SJSA1 (cell line): ENCODE measurements around the gene VSIR. TPM values are rescaled to one million over a fixed set of nuclear protein-coding genes. Genes with fewer than 3 reads are reported as not detected.

Source experiments
- DNase-seq, 2 experiments: peaks; one replicate each; pipeline ENCODE4 v3.0.0-alpha.2; 2015 to 2020; ENCODE audit warnings: low spot score in 2 of 2, low read depth in 1 of 2
- H3K27ac ChIP-seq: fragments of 250-450 bp; sonication (Bioruptor Pico); 2 replicates; pipeline ENCODE4 v1.5.1; 2020; ENCODE audit warnings: mild to moderate bottlenecking, moderate library complexity
- H3K27me3 ChIP-seq: fragments of 250-450 bp; sonication (Bioruptor Pico); replicated peaks from 2 replicates; pipeline ENCODE4 v1.5.1; 2020; ENCODE audit warnings: mild to moderate bottlenecking, moderate library complexity
- H3K36me3 ChIP-seq: fragments of 250-450 bp; sonication (Bioruptor Pico); 2 replicates; pipeline ENCODE4 v1.5.1; 2020; ENCODE audit warnings: mild to moderate bottlenecking
- H3K4me1 ChIP-seq: fragments of 250-450 bp; sonication (Bioruptor Pico); replicated peaks from 2 replicates; pipeline ENCODE4 v1.6.1; 2021; ENCODE audit warnings: mild to moderate bottlenecking
- H3K4me3 ChIP-seq: fragments of 250-450 bp; sonication (Bioruptor Pico); 2 replicates; pipeline ENCODE4 v1.5.1; 2020; ENCODE audit warnings: mild to moderate bottlenecking
- H3K9me3 ChIP-seq: fragments of 250-450 bp; sonication (Bioruptor Pico); replicated peaks from 2 replicates; pipeline ENCODE4 v1.5.1; 2020; ENCODE audit warnings: mild to moderate bottlenecking
- total RNA-seq: library from RNA; depleted of rRNA; stranded (reverse); fragments of >200 nt; shearing (Covaris generic); gene quantifications from 2 replicates; pipeline ENCODE4 v1.2.3, GENCODE V29; 2014; rRNA removed

Gene VSIR
- 32.5 and 36.4 TPM in 2 replicates for total RNA-seq

- no peaks in the 10 kb centered on the region for H3K27me3 ChIP-seq
- peak; percentile 83 to 96 for DNase-seq
- 0 out of 2 replicates have a peak, but pooled peaks cover 3% of the 10 kb centered on the region for H3K9me3 ChIP-seq
- H3K27ac ChIP-seq: peak within 1 kb of the TSS; percentile 37
- peaks cover 4% of the 10 kb centered on the region; the same call in 1 of the 2 replicates for H3K36me3 ChIP-seq
- peak within 1 kb of the TSS; percentile 61 for H3K4me3 ChIP-seq
- H3K4me1 ChIP-seq: peaks cover 54% of the 10 kb centered on the region
Measured at GRCh38 chr10:71773221-71773971, at the start of gene VSIR. Gene VSIR, minus strand, starts transcription at chr10:71773520. Its CDS starts 81 bp downstream, at chr10:71773439.

- Histone ChIP-seq H3K27ac (no peak overlapping the region), H3K36me3 (peaks cover 93% of the 10 kb centered on the region), H3K9me3 (no peaks in the 10 kb centered on the region), H3K27me3 (no peaks in the 10 kb centered on the region), H3K4me1 (no peaks in the 10 kb centered on the region), H3K4me3 (no peak overlapping the region)
- no peak for DNase-seq
Measured at GRCh38 chr10:71821909-71822763, 48.8 kb upstream of the VSIR start.

DNA sequence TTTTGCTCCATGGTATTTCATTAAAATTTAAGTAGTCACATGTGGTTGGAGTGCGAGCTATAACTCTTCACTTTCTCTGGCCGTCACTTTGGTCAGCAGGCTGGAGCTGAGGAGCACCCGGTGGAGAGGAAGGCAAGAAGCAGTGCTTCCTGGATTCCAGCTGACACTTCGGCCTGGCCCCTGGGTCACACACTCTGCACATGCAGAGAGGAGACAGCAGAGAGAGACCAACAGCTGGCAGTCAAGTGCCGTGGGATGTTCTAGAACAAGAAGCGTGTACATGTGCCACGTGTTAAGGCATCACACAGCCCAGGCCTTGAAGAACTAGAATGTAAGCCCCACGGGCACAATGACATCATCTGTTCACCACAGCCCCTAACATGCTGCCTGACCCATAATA, 47.6 kb upstream of the VSIR start:
- Histone ChIP-seq H3K27me3 (no peaks in the 10 kb centered on the region), H3K4me1 (no peaks in the 10 kb centered on the region), H3K4me3 (no peak overlapping the region), H3K9me3 (no peaks in the 10 kb centered on the region), H3K36me3 (peaks cover 96% of the 10 kb centered on the region), H3K27ac (no peak overlapping the region)
- DNase-seq: no peak

GRCh38 chr10:71819985-71820384, 46.7 kb upstream of the VSIR start:
- Histone ChIP-seq H3K27ac (no peak overlapping the region), H3K9me3 (no peaks in the 10 kb centered on the region), H3K27me3 (no peaks in the 10 kb centered on the region), H3K4me3 (no peak overlapping the region), H3K4me1 (no peaks in the 10 kb centered on the region), H3K36me3 (peaks cover 92% of the 10 kb centered on the region)
- no peak for DNase-seq

GRCh38 chr10:71819441-71819861, 46.1 kb upstream of the VSIR start:
- peaks cover 89% of the 10 kb centered on the region for H3K36me3 ChIP-seq
- H3K4me1 ChIP-seq: no peaks in the 10 kb centered on the region
- no peak overlapping the region for H3K4me3 ChIP-seq
- no peaks in the 10 kb centered on the region for H3K9me3 ChIP-seq
- no peaks in the 10 kb centered on the region for H3K27me3 ChIP-seq
- no peak for DNase-seq
- H3K27ac ChIP-seq: no peak overlapping the region

- Histone ChIP-seq H3K36me3 (peaks cover 82% of the 10 kb centered on the region), H3K4me3 (no peak overlapping the region), H3K27me3 (no peaks in the 10 kb centered on the region), H3K27ac (no peak overlapping the region), H3K4me1 (no peaks in the 10 kb centered on the region), H3K9me3 (no peaks in the 10 kb centered on the region)
- no peak for DNase-seq
Measured at GRCh38 chr10:71818674-71819260, 45.4 kb upstream of the VSIR start.

GRCh38 chr10:71817831-71818655, 44.7 kb upstream of the VSIR start:
- no peak for DNase-seq
- no peak overlapping the region for H3K27ac ChIP-seq
- no peak overlapping the region for H3K4me3 ChIP-seq
- H3K9me3 ChIP-seq: no peaks in the 10 kb centered on the region
- no peaks in the 10 kb centered on the region for H3K27me3 ChIP-seq
- H3K4me1 ChIP-seq: no peaks in the 10 kb centered on the region
- peaks cover 75% of the 10 kb centered on the region for H3K36me3 ChIP-seq

DNA sequence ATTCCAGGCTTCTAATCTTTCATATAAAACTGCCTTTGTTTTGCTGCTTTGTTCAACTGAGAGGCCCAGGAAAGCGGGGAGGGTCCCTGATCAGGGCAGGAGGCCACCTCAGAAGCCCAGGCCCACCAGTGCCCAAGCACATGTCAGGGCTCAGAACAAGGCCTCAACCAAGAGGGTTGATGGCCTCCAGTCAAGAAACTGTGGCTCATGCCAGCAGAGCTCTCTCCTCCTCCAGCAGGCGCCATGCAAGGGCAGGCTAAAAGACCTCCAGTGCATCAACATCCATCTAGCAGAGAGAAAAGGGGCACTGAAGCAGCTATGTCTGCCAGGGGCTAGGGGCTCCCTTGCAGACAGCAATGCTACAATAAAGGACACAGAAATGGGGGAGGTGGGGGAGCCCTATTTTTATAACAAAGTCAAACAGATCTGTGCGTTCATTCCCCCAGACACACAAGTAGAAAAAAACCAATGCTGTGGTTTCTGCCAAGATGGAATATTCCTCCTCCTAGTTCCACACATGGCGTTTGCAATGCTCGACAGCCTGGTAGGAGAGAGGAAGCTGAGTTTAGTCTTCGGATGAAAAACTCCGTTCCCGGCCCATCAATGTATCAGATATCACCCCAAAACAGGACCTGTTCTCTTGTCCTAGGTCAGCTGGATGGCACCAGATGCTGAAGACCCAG, 43.8 kb upstream of the VSIR start:
- peaks cover 67% of the 10 kb centered on the region for H3K36me3 ChIP-seq
- no peak overlapping the region for H3K27ac ChIP-seq
- H3K27me3 ChIP-seq: no peaks in the 10 kb centered on the region
- H3K9me3 ChIP-seq: no peaks in the 10 kb centered on the region
- H3K4me1 ChIP-seq: no peaks in the 10 kb centered on the region
- H3K4me3 ChIP-seq: no peak overlapping the region
- no peak for DNase-seq

DNA sequence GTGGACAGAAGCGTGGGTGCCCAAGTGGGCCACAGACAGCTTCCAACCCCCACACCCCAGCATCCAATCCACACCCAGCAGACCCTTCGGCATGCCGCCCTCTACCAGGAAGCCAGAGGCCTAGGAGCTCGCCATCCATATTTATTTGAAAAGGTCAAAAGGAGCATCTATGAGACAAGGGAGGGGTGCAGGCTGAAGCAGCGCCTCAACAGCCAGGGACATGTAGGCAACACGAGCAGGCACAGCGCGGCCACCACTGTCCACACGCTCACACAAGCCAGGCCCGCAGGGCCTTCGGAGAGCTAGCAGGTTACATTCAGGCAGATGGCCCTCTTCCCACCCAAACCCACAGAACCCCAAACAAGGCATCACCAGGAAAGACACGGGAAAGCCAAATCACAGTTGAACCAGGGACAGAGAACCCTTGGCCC, 43.1 kb upstream of the VSIR start:
- Histone ChIP-seq H3K4me1 (no peaks in the 10 kb centered on the region), H3K4me3 (no peak overlapping the region), H3K9me3 (no peaks in the 10 kb centered on the region), H3K27me3 (no peaks in the 10 kb centered on the region), H3K36me3 (peaks cover 61% of the 10 kb centered on the region), H3K27ac (no peak overlapping the region)
- DNase-seq: no peak

DNA sequence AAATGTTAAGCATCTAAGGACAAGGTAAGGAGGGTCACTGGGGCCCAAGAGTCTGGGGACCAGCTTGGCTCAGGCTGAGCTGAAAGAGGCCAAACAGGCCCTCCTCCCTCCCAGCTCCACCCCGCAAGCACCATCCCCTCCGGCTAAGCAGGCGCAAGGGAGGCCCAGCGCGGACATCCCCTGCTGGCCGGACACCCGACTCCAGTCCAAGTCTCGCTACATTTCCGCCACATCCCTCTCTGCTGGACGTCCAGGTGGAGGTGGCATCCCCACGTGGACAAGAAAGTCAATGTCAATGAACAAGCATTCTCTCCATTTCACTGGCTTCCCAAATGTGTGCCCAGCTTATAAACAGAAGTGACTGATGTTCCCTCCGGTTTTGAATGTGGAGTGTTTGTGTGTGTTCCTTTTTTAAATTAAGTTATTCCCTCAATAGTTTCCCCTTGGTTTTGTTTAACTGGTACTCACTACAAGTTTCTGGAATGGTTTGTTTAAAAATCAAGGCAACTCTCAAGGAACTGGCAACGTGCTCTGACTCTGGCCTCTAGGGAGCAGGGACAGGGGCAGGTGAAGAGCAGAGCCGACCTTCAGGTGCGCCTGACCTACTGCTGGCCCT, 42.3 kb upstream of the VSIR start:
- Histone ChIP-seq H3K36me3 (peaks cover 53% of the 10 kb centered on the region), H3K9me3 (no peaks in the 10 kb centered on the region), H3K4me1 (no peaks in the 10 kb centered on the region), H3K4me3 (no peak overlapping the region), H3K27me3 (no peaks in the 10 kb centered on the region), H3K27ac (no peak overlapping the region)
- no peak for DNase-seq

DNA sequence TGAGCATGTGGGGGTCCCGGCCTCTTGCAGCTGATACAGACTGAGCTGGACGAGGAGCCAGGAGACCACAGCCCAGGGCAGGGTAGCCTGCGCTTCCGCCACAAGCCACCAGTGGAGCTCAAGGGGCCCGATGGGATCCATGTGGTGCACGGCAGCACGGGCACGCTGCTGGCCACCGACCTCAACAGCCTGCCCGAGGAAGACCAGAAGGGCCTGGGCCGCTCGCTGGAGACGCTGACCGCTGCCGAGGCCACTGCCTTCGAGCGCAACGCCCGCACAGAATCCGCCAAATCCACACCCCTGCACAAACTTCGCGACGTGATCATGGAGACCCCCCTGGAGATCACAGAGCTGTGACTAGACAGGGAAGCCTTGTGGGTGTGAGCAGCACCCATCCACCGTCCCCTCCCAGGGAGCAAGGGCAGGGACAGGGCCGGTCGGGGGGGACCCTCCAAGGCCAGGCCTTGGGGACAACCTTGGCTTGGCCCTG, 41.6 kb upstream of the VSIR start:
- Histone ChIP-seq H3K4me3 (no peak overlapping the region), H3K27ac (no peak overlapping the region), H3K27me3 (no peaks in the 10 kb centered on the region), H3K4me1 (no peaks in the 10 kb centered on the region), H3K9me3 (no peaks in the 10 kb centered on the region), H3K36me3 (peaks cover 49% of the 10 kb centered on the region)
- DNase-seq: no peak

GRCh38 chr10:71812913-71813590, 39.7 kb upstream of the VSIR start:
- no peak for DNase-seq

More at GRCh38 chr10:71812913-71813590, 39.7 kb upstream of the VSIR start:
- H3K9me3 ChIP-seq: no peaks in the 10 kb centered on the region
- no peak overlapping the region for H3K27ac ChIP-seq
- H3K4me1 ChIP-seq: no peaks in the 10 kb centered on the region
- H3K36me3 ChIP-seq: peaks cover 30% of the 10 kb centered on the region
- no peak overlapping the region for H3K4me3 ChIP-seq
- H3K27me3 ChIP-seq: no peaks in the 10 kb centered on the region
